HFFc6 (cell line): ENCODE results near the gene CREB5. TPM values are rescaled to one million over a fixed set of nuclear protein-coding genes. Genes with fewer than 3 reads are reported as not detected.

Experiments
- DNase-seq: peaks from one replicate; pipeline ENCODE4 v3.0.0-alpha.2; 2018
- H3K27ac Mint-ChIP-seq: 2 replicates; pipeline ENCODE4 v1.8.0; 2020; ENCODE audit warnings: mild to moderate bottlenecking, mixed read lengths
- H3K27me3 Mint-ChIP-seq: 2 replicates; pipeline ENCODE4 v1.8.0; 2021; ENCODE audit warnings: mild to moderate bottlenecking, moderate library complexity, mixed read lengths; ENCODE audit not compliant: insufficient read depth
- H3K36me3 Mint-ChIP-seq: 2 replicates; pipeline ENCODE4 v1.8.0; 2021; ENCODE audit warnings: low read depth, mixed read lengths
- H3K4me1 Mint-ChIP-seq: 2 replicates; pipeline ENCODE4 v1.8.0; 2020; ENCODE audit warnings: low read depth, mixed read lengths
- H3K4me3 Mint-ChIP-seq: 2 replicates; pipeline ENCODE4 v1.8.0; 2020; ENCODE audit warnings: mild to moderate bottlenecking, moderate library complexity, mixed read lengths
- H3K9me3 Mint-ChIP-seq: 2 replicates; pipeline ENCODE4 v1.8.0; 2020; ENCODE audit warnings: mild to moderate bottlenecking, mixed read lengths
- CTCF ChIP-seq: fragments of 200-600 bp; sonication (generic); IDR thresholded peaks from 2 replicates; pipeline ENCODE4 v1.5.0; 2021; ENCODE audit warnings: antibody characterized with exemption, mild to moderate bottlenecking
- total RNA-seq, 6 experiments: library from RNA; stranded (reverse); fragmentation: NEBNext Ultra II Directional; extraction: Animal tissue kit (Norgen Biotek cat#: 25700); gene quantifications; 2 replicates in 1 of 6; 3 replicates in 5 of 6; pipeline ENCODE4 v1.2.3, GENCODE V29; 2021

The CREB5 gene
- total RNA-seq, 6 experiments from 2014 or later, result 0.60 to 0.90 (median 0.79) TPM

GRCh38 chr7:28477041-28477442, 64.7 kb downstream of the CREB5 start:
- Mint-ChIP-seq H3K4me3 (no peak overlapping the region), H3K27me3 (peaks cover 8% of the 10 kb centered on the region; the same call in 1 of the 2 replicates), H3K27ac (no peak overlapping the region)

GRCh38 chr7:28478656-28479055, 66.3 kb downstream of the CREB5 start:
- Mint-ChIP-seq H3K27ac (no peak overlapping the region), H3K9me3 (0 out of 2 replicates have a peak, but pooled peaks cover 4% of the 10 kb centered on the region), H3K4me3 (no peak overlapping the region), H3K36me3 (no peaks in the 10 kb centered on the region), H3K27me3 (peaks cover 8% of the 10 kb centered on the region; the same call in 1 of the 2 replicates), H3K4me1 (peaks cover 20% of the 10 kb centered on the region; the same call in 1 of the 2 replicates)
- no peak for DNase-seq
- TF ChIP-seq CTCF, result no peak

More at GRCh38 chr7:28477041-28477442, 64.7 kb downstream of the CREB5 start:
- TF ChIP-seq CTCF, result no peak
- Mint-ChIP-seq H3K4me1 (peaks cover 5% of the 10 kb centered on the region; the same call in 1 of the 2 replicates), H3K36me3 (no peaks in the 10 kb centered on the region), H3K9me3 (peaks cover 4% of the 10 kb centered on the region; the same call in 1 of the 2 replicates)
- no peak for DNase-seq

- H3K9me3 Mint-ChIP-seq, result 0 out of 2 replicates have a peak, but pooled peaks cover 4% of the 10 kb centered on the region
These were observed 67.2 kb downstream of the CREB5 start for GRCh38 chr7:28479507-28479947.

GRCh38 chr7:28480595-28480994, 68.3 kb downstream of the CREB5 start:
- peaks cover 34% of the 10 kb centered on the region; the same call in 1 of the 2 replicates for H3K4me1 Mint-ChIP-seq
- DNase-seq, result no peak
- no peak overlapping the region for H3K27ac Mint-ChIP-seq

More at GRCh38 chr7:28479507-28479947, 67.2 kb downstream of the CREB5 start:
- Mint-ChIP-seq H3K4me1 (peaks cover 28% of the 10 kb centered on the region; the same call in 1 of the 2 replicates), H3K36me3 (no peaks in the 10 kb centered on the region), H3K27ac (no peak overlapping the region), H3K4me3 (no peak overlapping the region), H3K27me3 (peaks cover 8% of the 10 kb centered on the region; the same call in 1 of the 2 replicates)
- TF ChIP-seq CTCF, result no peak
- no peak for DNase-seq

GRCh38 chr7:28481091-28481926, 69.0 kb downstream of the CREB5 start:
- TF ChIP-seq CTCF, result no peak
- Mint-ChIP-seq H3K4me3 (no peak overlapping the region), H3K27ac (no peak overlapping the region), H3K36me3 (no peaks in the 10 kb centered on the region), H3K9me3 (0 out of 2 replicates have a peak, but pooled peaks cover 4% of the 10 kb centered on the region), H3K27me3 (peaks cover 8% of the 10 kb centered on the region; the same call in 1 of the 2 replicates), H3K4me1 (peaks cover 34% of the 10 kb centered on the region; the same call in 1 of the 2 replicates)
- no peak for DNase-seq

More at GRCh38 chr7:28480595-28480994, 68.3 kb downstream of the CREB5 start:
- no peak for TF ChIP-seq CTCF
- Mint-ChIP-seq H3K4me3 (no peak overlapping the region), H3K9me3 (0 out of 2 replicates have a peak, but pooled peaks cover 4% of the 10 kb centered on the region), H3K27me3 (peaks cover 8% of the 10 kb centered on the region; the same call in 1 of the 2 replicates), H3K36me3 (no peaks in the 10 kb centered on the region)
